PC-3 (cell line): ENCODE results near the gene EID2. TPM values are rescaled to one million over a fixed set of nuclear protein-coding genes. Genes with fewer than 3 reads are reported as not detected.

Experiments used
- ATAC-seq: fragments of 200-7000 bp; cut with Tn5 transposase; 2 replicates; pipeline ENCODE4 v1.9.1; 2020; ENCODE audit warnings: mild to moderate bottlenecking, moderate library complexity
- BruUV-seq: library from RNA; stranded (reverse); fragments of 400-500 nt; replicated peaks from 2 replicates; lab custom pipeline; 2021; lab: Mats Ljungman, UMichigan
- CTCF ChIA-PET: fragments of 300-600 bp; sonication (Branson Sonifier 250); formaldehyde crosslinking; loops from one replicate; lab custom pipeline; 2022; ENCODE audit warnings: antibody characterized with exemption; lab: Charles Lee
- POLR2A ChIA-PET: fragments of 300-600 bp; sonication (Branson Sonifier 250); formaldehyde crosslinking; loops from one replicate; lab custom pipeline; 2022; ENCODE audit warnings: antibody characterized with exemption; ENCODE audit not compliant: unreplicated experiment; lab: Charles Lee
- DNase-seq: peaks from one replicate; pipeline ENCODE4 v3.0.0-alpha.2; 2015
- H2AFZ ChIP-seq: fragments of 300-600 bp; sonication (generic); 2 replicates; pipeline ENCODE4 v1.6.0; 2016; ENCODE audit warnings: antibody characterized with exemption, low read length
- H3F3A ChIP-seq: fragments of 300-600 bp; sonication (generic); one replicate; pipeline ENCODE4 v1.6.0; 2017; ENCODE audit warnings: antibody characterized with exemption, low read length, control low read depth, mild to moderate bottlenecking; ENCODE audit not compliant: unreplicated experiment
- H3K27ac ChIP-seq: fragments of 300-600 bp; sonication (generic); 2 replicates; pipeline ENCODE4 v1.5.1; 2016; ENCODE audit warnings: mild to moderate bottlenecking, low read length
- H3K27me3 ChIP-seq: fragments of 300-600 bp; sonication (generic); 2 replicates; pipeline ENCODE4 v1.6.1; 2016; ENCODE audit warnings: low read length, mixed read lengths
- H3K36me3 ChIP-seq: fragments of 300-600 bp; sonication (generic); 2 replicates; pipeline ENCODE4 v1.6.1; 2016; ENCODE audit warnings: low read depth, mixed run types, low read length, mixed read lengths
- H3K4me1 ChIP-seq: fragments of 300-600 bp; sonication (generic); 2 replicates; pipeline ENCODE4 v1.5.1; 2016; ENCODE audit warnings: low read length; ENCODE audit not compliant: insufficient read depth
- H3K4me2 ChIP-seq: fragments of 300-600 bp; sonication (generic); 2 replicates; pipeline ENCODE4 v1.6.0; 2016; ENCODE audit warnings: low read length
- H3K4me3 ChIP-seq: fragments of 300-600 bp; sonication (generic); 2 replicates; pipeline ENCODE4 v1.5.1; 2016; ENCODE audit warnings: mild to moderate bottlenecking, low read length, mixed read lengths
- H3K79me2 ChIP-seq: fragments of 300-600 bp; sonication (generic); 2 replicates; pipeline ENCODE4 v1.6.1; 2017; ENCODE audit warnings: low read length, mixed read lengths
- H3K9ac ChIP-seq: fragments of 300-600 bp; sonication (generic); 2 replicates; pipeline ENCODE4 v1.6.0; 2016; ENCODE audit warnings: mild to moderate bottlenecking, low read length
- H3K9me2 ChIP-seq: fragments of 300-600 bp; sonication (generic); replicated peaks from 2 replicates; pipeline ENCODE4 v1.6.1; 2016; ENCODE audit warnings: mixed run types, low read length, mixed read lengths
- H3K9me3 ChIP-seq: fragments of 300-600 bp; sonication (generic); 2 replicates; pipeline ENCODE4 v1.6.1; 2016; ENCODE audit warnings: low read length, mixed read lengths
- H4K20me1 ChIP-seq: fragments of 300-600 bp; sonication (generic); 2 replicates; pipeline ENCODE4 v1.6.1; 2016; ENCODE audit warnings: low read length, mixed read lengths
- EZH2 ChIP-seq: fragments of 300-600 bp; sonication (generic); IDR thresholded peaks from one replicate; pipeline ENCODE4 v1.6.1; 2017; ENCODE audit warnings: antibody characterized with exemption, mild to moderate bottlenecking, low read length; ENCODE audit not compliant: unreplicated experiment
- EZH2phosphoT487 ChIP-seq: fragments of 300-600 bp; sonication (generic); IDR thresholded peaks from 2 replicates; pipeline ENCODE4 v1.6.1; 2018; ENCODE audit warnings: mild to moderate bottlenecking, antibody characterized with exemption, low read length, borderline replicate concordance
- intact Hi-C: fragments of 100-400 bp; cut with micrococcal nuclease; formaldehyde crosslinking; loops from 2 replicates; pipeline ENCODE4 v1.9.0; 2023
- total RNA-seq: library from RNA; depleted of rRNA; stranded (reverse); fragments of >200 nt; gene quantifications from 2 replicates; pipeline ENCODE4 v1.2.3, GENCODE V29; 2014
- TF ChIP-seq, protein P1 (sequence below): fragments of 300-600 bp; sonication (generic); conservative IDR thresholded peaks from 2 replicates; pipeline ENCODE4 v1.5.1; 2017; ENCODE audit warnings: antibody characterized with exemption, low read depth, mild to moderate bottlenecking, low read length

EID2 gene
- total RNA-seq, 1 experiment from 2014 or later = 11.3 TPM

DNA sequence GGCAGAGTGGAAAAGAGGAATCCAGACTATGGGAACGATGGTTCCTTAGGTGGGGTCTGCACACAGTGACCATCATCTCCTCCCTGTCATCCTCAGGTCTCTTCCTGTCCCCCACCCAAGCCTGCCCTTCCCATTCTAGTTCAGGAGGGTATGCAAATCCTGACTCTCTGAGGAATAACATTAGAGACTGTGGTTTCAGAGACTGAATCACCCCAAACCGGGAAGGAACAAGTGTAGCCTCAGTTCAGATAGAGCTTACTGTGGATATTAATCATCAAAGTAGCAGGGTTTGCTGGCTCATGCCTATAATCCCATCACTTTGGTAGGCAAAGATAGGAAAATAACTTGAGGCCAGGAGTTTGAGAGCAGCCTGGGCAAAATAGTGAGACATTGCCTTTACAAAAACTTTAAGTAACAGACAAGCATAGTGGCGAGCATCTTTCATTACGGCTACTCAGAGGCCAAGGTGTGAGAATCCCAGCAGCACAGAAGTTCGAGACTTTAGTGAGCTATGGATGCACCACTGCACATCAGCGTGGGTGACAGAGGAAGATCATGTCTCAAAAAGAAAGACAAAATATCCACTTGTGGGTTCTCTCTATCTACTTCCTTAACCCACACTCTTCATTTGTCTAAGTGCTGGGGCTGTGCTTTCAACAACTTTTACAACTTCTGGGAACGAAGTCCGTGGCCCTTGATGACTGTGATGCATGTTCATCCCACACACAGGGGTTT is 43.1 kb upstream of the EID2 start:
- Histone ChIP-seq H3K4me1 (no peaks in the 10 kb centered on the region), H3K4me2 (no peak overlapping the region), H3K9ac (no peak overlapping the region), H3K36me3 (no peaks in the 10 kb centered on the region), H3K27me3 (peaks cover 30% of the 10 kb centered on the region), H3F3A (no peaks in the 10 kb centered on the region), H3K4me3 (no peak overlapping the region), H3K79me2 (no peaks in the 10 kb centered on the region), H3K9me3 (no peaks in the 10 kb centered on the region), H4K20me1 (no peaks in the 10 kb centered on the region), H3K9me2 (no peaks in the 10 kb centered on the region), H2AFZ (no peak overlapping the region), H3K27ac (no peak overlapping the region)
- POLR2A ChIA-PET = no interaction called here
- intact Hi-C loops = no loop called here
- no peak for ATAC-seq
- no TSS peak for BruUV-seq
- no peak for TF ChIP-seq EZH2phosphoT487
- TF ChIP-seq, protein P1, sequence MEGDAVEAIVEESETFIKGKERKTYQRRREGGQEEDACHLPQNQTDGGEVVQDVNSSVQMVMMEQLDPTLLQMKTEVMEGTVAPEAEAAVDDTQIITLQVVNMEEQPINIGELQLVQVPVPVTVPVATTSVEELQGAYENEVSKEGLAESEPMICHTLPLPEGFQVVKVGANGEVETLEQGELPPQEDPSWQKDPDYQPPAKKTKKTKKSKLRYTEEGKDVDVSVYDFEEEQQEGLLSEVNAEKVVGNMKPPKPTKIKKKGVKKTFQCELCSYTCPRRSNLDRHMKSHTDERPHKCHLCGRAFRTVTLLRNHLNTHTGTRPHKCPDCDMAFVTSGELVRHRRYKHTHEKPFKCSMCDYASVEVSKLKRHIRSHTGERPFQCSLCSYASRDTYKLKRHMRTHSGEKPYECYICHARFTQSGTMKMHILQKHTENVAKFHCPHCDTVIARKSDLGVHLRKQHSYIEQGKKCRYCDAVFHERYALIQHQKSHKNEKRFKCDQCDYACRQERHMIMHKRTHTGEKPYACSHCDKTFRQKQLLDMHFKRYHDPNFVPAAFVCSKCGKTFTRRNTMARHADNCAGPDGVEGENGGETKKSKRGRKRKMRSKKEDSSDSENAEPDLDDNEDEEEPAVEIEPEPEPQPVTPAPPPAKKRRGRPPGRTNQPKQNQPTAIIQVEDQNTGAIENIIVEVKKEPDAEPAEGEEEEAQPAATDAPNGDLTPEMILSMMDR = no peak
- TF ChIP-seq EZH2 = no peak
- CTCF ChIA-PET = no interaction called here
- DNase-seq = no peak

DNA sequence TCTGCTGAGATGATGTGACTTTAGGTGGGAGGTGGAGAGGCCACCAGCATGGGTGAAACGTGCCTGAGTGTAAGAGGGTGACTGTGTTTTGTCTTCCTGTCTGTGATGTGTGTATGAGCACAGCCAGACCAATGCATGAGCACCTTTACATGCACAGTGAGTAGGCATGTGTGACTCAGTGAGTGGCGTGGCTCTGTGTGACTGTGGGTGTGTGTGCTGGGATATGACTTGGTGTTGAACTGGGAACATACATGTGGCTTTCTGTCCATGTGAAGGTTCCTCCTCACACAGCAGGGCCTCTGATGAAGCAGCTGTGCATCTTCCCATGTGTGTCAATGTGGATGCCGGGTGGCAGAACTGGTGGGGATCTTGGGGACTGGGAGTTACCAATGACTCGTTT is 42.5 kb upstream of the EID2 start:
- ChIA-PET POLR2A (no interaction called here), CTCF (no interaction called here)
- H4K20me1 ChIP-seq = no peaks in the 10 kb centered on the region
- no peaks in the 10 kb centered on the region for H3K79me2 ChIP-seq
- no peaks in the 10 kb centered on the region for H3K36me3 ChIP-seq
- H3K9me2 ChIP-seq = no peaks in the 10 kb centered on the region
- H3K9ac ChIP-seq = no peak overlapping the region
- H3F3A ChIP-seq = no peaks in the 10 kb centered on the region
- H3K4me1 ChIP-seq = no peaks in the 10 kb centered on the region
- intact Hi-C loops = no loop called here
- DNase-seq (no peak), ATAC-seq (no peak)
- H3K27me3 ChIP-seq = peaks cover 30% of the 10 kb centered on the region
- no peak overlapping the region for H2AFZ ChIP-seq
- no peak overlapping the region for H3K4me3 ChIP-seq
- H3K4me2 ChIP-seq = no peak overlapping the region
- H3K9me3 ChIP-seq = no peaks in the 10 kb centered on the region
- no TSS peak for BruUV-seq
- TF ChIP-seq, protein P1 = no peak
- TF ChIP-seq EZH2phosphoT487 = no peak
- no peak for TF ChIP-seq EZH2
- H3K27ac ChIP-seq = no peak overlapping the region

DNA sequence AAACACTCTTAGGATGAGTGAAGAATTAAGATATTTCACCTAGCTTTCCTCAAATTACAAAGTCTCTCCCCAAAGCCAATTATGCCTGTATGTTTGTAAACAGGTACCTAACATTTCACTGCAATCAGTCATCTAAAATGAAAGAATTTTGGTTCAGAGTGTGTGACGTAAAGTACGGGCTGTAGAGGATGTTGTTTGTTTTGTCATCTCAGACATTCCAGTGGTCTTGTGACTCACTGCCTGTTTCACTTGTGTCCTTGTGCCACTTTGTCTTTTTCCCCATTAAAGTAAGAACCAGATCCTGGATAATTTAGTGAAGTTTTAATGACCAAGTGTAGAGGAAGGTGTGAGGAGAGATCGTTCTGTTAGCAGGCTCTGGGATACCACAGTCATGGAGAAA is 28.6 kb upstream of the EID2 start:
- intact Hi-C loops = no loop called here
- Histone ChIP-seq H3K27ac (no peak overlapping the region), H3K79me2 (no peaks in the 10 kb centered on the region), H3K9ac (no peak overlapping the region), H4K20me1 (no peaks in the 10 kb centered on the region), H3K9me3 (no peaks in the 10 kb centered on the region), H3K9me2 (no peaks in the 10 kb centered on the region), H3K4me2 (0 out of 2 replicates have a peak overlapping the region, but pooled peaks have one; percentile 27), H3K4me1 (peaks cover 6% of the 10 kb centered on the region), H3F3A (no peaks in the 10 kb centered on the region), H3K4me3 (no peak overlapping the region), H2AFZ (no peak overlapping the region), H3K36me3 (no peaks in the 10 kb centered on the region), H3K27me3 (no peaks in the 10 kb centered on the region)
- TF ChIP-seq, protein P1 = no peak
- TF ChIP-seq EZH2 (no peak), EZH2phosphoT487 (no peak)
- ATAC-seq (no peak), DNase-seq (peak; percentile 56)
- POLR2A ChIA-PET = no interaction called here
- CTCF ChIA-PET = no interaction called here
- BruUV-seq = no TSS peak
